ENCODE measurements around the gene OR2S2. TPM values are rescaled to one million over a fixed set of nuclear protein-coding genes. Genes with fewer than 3 reads are reported as not detected.

The OR2S2 gene
- total RNA-seq, 1 experiment from 2014 or later, result not detected

DNA sequence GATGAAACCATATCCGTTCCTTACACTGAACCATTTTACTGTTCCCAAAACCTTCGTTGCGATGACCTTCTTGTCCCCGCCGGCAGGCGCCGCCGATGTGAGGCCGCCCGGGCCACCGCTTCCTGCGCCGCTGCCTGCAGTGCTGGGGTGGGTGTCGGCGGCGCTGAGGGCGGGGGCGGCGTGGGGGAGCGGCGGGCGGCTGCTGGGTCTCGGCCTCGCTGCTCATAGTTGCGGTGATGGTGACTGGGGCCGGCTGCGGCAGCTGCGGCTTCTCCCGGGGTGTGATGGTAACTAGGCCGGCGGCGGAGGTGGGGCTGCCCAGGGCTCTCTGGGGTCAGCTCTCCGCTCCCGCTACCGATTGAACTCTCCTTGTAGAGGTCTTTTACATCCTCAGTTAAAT is 14.1 kb upstream of the OR2S2 start:
- H3K4me1 ChIP-seq (ENCODE audit: insufficient read depth, low read length, poor library complexity, severe bottlenecking), result no peaks in the 10 kb centered on the region
- no peak for DNase-seq (ENCODE audit: low spot score)
- intact Hi-C loops (cut with micrococcal nuclease; ENCODE audit: unreplicated experiment), result no loop called here
- peaks cover 11% of the 10 kb centered on the region for H3K9me3 ChIP-seq (ENCODE audit: low read depth, low read length, poor library complexity, severe bottlenecking)
- BruUV-seq (replicated peaks), result no TSS peak
- ChIA-PET CTCF (no interaction called here), POLR2A (ENCODE audit: low non-redundant PET) (no interaction called here)
- no peaks in the 10 kb centered on the region for H3K36me3 ChIP-seq (ENCODE audit: insufficient read depth, low read length, poor library complexity, severe bottlenecking)
- no peak for TF ChIP-seq EZH2 (IDR thresholded peaks at IDR 0.05; ENCODE audit: borderline replicate concordance, low read depth, low read length, poor library complexity, severe bottlenecking)
- TF ChIP-seq, protein P1, sequence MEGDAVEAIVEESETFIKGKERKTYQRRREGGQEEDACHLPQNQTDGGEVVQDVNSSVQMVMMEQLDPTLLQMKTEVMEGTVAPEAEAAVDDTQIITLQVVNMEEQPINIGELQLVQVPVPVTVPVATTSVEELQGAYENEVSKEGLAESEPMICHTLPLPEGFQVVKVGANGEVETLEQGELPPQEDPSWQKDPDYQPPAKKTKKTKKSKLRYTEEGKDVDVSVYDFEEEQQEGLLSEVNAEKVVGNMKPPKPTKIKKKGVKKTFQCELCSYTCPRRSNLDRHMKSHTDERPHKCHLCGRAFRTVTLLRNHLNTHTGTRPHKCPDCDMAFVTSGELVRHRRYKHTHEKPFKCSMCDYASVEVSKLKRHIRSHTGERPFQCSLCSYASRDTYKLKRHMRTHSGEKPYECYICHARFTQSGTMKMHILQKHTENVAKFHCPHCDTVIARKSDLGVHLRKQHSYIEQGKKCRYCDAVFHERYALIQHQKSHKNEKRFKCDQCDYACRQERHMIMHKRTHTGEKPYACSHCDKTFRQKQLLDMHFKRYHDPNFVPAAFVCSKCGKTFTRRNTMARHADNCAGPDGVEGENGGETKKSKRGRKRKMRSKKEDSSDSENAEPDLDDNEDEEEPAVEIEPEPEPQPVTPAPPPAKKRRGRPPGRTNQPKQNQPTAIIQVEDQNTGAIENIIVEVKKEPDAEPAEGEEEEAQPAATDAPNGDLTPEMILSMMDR (conservative IDR thresholded peaks at IDR 0.05; ENCODE audit: low read depth, low read length), result no peak
- no peak overlapping the region for H3K4me3 ChIP-seq (ENCODE audit: low read depth, low read length, poor library complexity, severe bottlenecking)
- H3K27ac ChIP-seq (ENCODE audit: low read depth, low read length, poor library complexity, severe bottlenecking), result no peak overlapping the region
- peaks cover 60% of the 10 kb centered on the region for H3K27me3 ChIP-seq (replicated peaks; ENCODE audit: insufficient read depth, low read depth, low read length, poor library complexity)

- ChIA-PET CTCF (interaction anchor here (0.6 kb wide), 1 partner anchor 136 kb away, joined by 3 read pairs; no protein-coding TSS in a partner anchor), POLR2A (ENCODE audit: low non-redundant PET) (no interaction called here)
- no peak overlapping the region for H3K4me3 ChIP-seq (ENCODE audit: low read depth, low read length, poor library complexity, severe bottlenecking)
- H3K27ac ChIP-seq (ENCODE audit: low read depth, low read length, poor library complexity, severe bottlenecking), result no peak overlapping the region
- no peak for DNase-seq (ENCODE audit: low spot score)
- H3K4me1 ChIP-seq (ENCODE audit: insufficient read depth, low read length, poor library complexity, severe bottlenecking), result no peaks in the 10 kb centered on the region
- BruUV-seq (replicated peaks), result no TSS peak
- no peaks in the 10 kb centered on the region for H3K36me3 ChIP-seq (ENCODE audit: insufficient read depth, low read length, poor library complexity, severe bottlenecking)
- H3K9me3 ChIP-seq (ENCODE audit: low read depth, low read length, poor library complexity, severe bottlenecking), result no peaks in the 10 kb centered on the region
- TF ChIP-seq, protein P1 (conservative IDR thresholded peaks at IDR 0.05; ENCODE audit: low read depth, low read length), result no peak
- TF ChIP-seq EZH2 (IDR thresholded peaks at IDR 0.05; ENCODE audit: borderline replicate concordance, low read depth, low read length, poor library complexity, severe bottlenecking), result no peak
- H3K27me3 ChIP-seq (replicated peaks; ENCODE audit: insufficient read depth, low read depth, low read length, poor library complexity), result peaks cover 51% of the 10 kb centered on the region
- intact Hi-C loops (cut with micrococcal nuclease; ENCODE audit: unreplicated experiment), result no loop called here
Observed at GRCh38 chr9:35967042-35967441, 9.1 kb upstream of the OR2S2 start.

GRCh38 chr9:35966433-35966832 is 8.5 kb upstream of the OR2S2 start:
- CTCF ChIA-PET, result no interaction called here
- intact Hi-C loops (cut with micrococcal nuclease; ENCODE audit: unreplicated experiment), result no loop called here
- no peaks in the 10 kb centered on the region for H3K9me3 ChIP-seq (ENCODE audit: low read depth, low read length, poor library complexity, severe bottlenecking)
- no peak for DNase-seq (ENCODE audit: low spot score)
- no TSS peak for BruUV-seq (replicated peaks)
- no peak overlapping the region for H3K4me3 ChIP-seq (ENCODE audit: low read depth, low read length, poor library complexity, severe bottlenecking)
- H3K27ac ChIP-seq (ENCODE audit: low read depth, low read length, poor library complexity, severe bottlenecking), result no peak overlapping the region
- no peaks in the 10 kb centered on the region for H3K36me3 ChIP-seq (ENCODE audit: insufficient read depth, low read length, poor library complexity, severe bottlenecking)
- H3K4me1 ChIP-seq (ENCODE audit: insufficient read depth, low read length, poor library complexity, severe bottlenecking), result no peaks in the 10 kb centered on the region
- TF ChIP-seq, protein P1 (conservative IDR thresholded peaks at IDR 0.05; ENCODE audit: low read depth, low read length), result no peak
- TF ChIP-seq EZH2 (IDR thresholded peaks at IDR 0.05; ENCODE audit: borderline replicate concordance, low read depth, low read length, poor library complexity, severe bottlenecking), result no peak
- H3K27me3 ChIP-seq (replicated peaks; ENCODE audit: insufficient read depth, low read depth, low read length, poor library complexity), result peaks cover 51% of the 10 kb centered on the region
- POLR2A ChIA-PET (ENCODE audit: low non-redundant PET), result no interaction called here

Measured in A673 (cell line).